SK-N-MC (cell line): Measurements from ENCODE around the gene DOCK9.

Source experiments
- EZH2 ChIP-seq: fragments of 200-600 bp; sonication (generic); IDR thresholded peaks from one replicate; pipeline ENCODE4 v1.6.1; 2017; ENCODE audit warnings: antibody characterized with exemption
- POLR2AphosphoS5 ChIP-seq: IDR thresholded peaks from 2 replicates; pipeline ENCODE4 v1.6.1; 2012; ENCODE audit warnings: mild to moderate bottlenecking, low read depth, low read length, borderline replicate concordance

GRCh38 chr13:98927951-98928927 lies 49.6 kb downstream of the DOCK9 start:
- no peak for TF ChIP-seq EZH2
- TF ChIP-seq POLR2AphosphoS5: no peak
